ENCODE data around the gene ADGRG1. TPM values are rescaled to one million over a fixed set of nuclear protein-coding genes. Genes with fewer than 3 reads are reported as not detected.
A peak's percentile ranks its signal among the peaks of the same experiment; 100 is the strongest.

ADGRG1 gene
- total RNA-seq, 1 donor from 2014 or later, result 47.4 TPM

GRCh38 chr16:57685633-57686032 is 57.2 kb downstream of the ADGRG1 start:
- ATAC-seq (no peak), DNase-seq (ENCODE audit: low spot score) (no peak)
- intact Hi-C loops (cut with DNase I), result no loop called here

GRCh38 chr16:57686577-57686976 is 58.1 kb downstream of the ADGRG1 start:
- intact Hi-C loops (cut with DNase I), result no loop called here
- ATAC-seq (no peak), DNase-seq (ENCODE audit: low spot score) (no peak)

- ATAC-seq (no peak), DNase-seq (ENCODE audit: low spot score) (no peak)
- intact Hi-C loops (cut with DNase I), result no loop called here
These were observed 59.0 kb downstream of the ADGRG1 start for GRCh38 chr16:57687363-57687929.

- no peak for ATAC-seq
- intact Hi-C loops (cut with DNase I), result no loop called here
- no peak for DNase-seq (ENCODE audit: low spot score)
These were observed 60.1 kb downstream of the ADGRG1 start for GRCh38 chr16:57688487-57688986.

- intact Hi-C loops (cut with DNase I), result no loop called here
- DNase-seq (ENCODE audit: low spot score) (no peak), ATAC-seq (no peak)
These were observed 60.7 kb downstream of the ADGRG1 start for GRCh38 chr16:57688987-57689761.

- intact Hi-C loops (cut with DNase I), result no loop called here
- no peak for ATAC-seq
- DNase-seq (ENCODE audit: low spot score), result no peak
These were observed 61.5 kb downstream of the ADGRG1 start for GRCh38 chr16:57689762-57690558.

- intact Hi-C loops (cut with DNase I), result no loop called here
- no peak for DNase-seq (ENCODE audit: low spot score)
These were observed 62.5 kb downstream of the ADGRG1 start for GRCh38 chr16:57690782-57691471.

GRCh38 chr16:57692636-57693035 is 64.2 kb downstream of the ADGRG1 start:
- no peak for ATAC-seq
- no peak for DNase-seq (ENCODE audit: low spot score)
- intact Hi-C loops (cut with DNase I), result no loop called here

More at GRCh38 chr16:57690782-57691471, 62.5 kb downstream of the ADGRG1 start:
- no peak for ATAC-seq

GRCh38 chr16:57693550-57693949 is 65.1 kb downstream of the ADGRG1 start:
- no peak for DNase-seq (ENCODE audit: low spot score)
- intact Hi-C loops (cut with DNase I), result no loop called here
- ATAC-seq, result no peak

- DNase-seq (ENCODE audit: low spot score) (no peak), ATAC-seq (no peak)
- intact Hi-C loops (cut with DNase I), result no loop called here
These were observed 65.8 kb downstream of the ADGRG1 start for GRCh38 chr16:57694231-57694724.

GRCh38 chr16:57694725-57695679 is 66.6 kb downstream of the ADGRG1 start, which contains the start of gene DRC7:
Gene DRC7, plus strand, starts transcription at chr16:57694806. Its CDS starts 3,144 bp downstream, at chr16:57697950.
- peak; percentile 81 for ATAC-seq
- DNase-seq (ENCODE audit: low spot score), result no peak
- intact Hi-C loops (cut with DNase I), result no loop called here

GRCh38 chr16:57695680-57696069 is 67.2 kb downstream of the ADGRG1 start:
- DNase-seq (ENCODE audit: low spot score) (no peak), ATAC-seq (no peak)
- intact Hi-C loops (cut with DNase I), result no loop called here

- intact Hi-C loops (cut with DNase I), result no loop called here
- DNase-seq (ENCODE audit: low spot score), result no peak
- no peak for ATAC-seq
These were observed 67.8 kb downstream of the ADGRG1 start for GRCh38 chr16:57696240-57696639.

GRCh38 chr16:57697896-57698537 is 69.6 kb downstream of the ADGRG1 start:
- DNase-seq (ENCODE audit: low spot score), result no peak

GRCh38 chr16:57698812-57699405 is 70.5 kb downstream of the ADGRG1 start:
- no peak for ATAC-seq
- no peak for DNase-seq (ENCODE audit: low spot score)
- intact Hi-C loops (cut with DNase I), result no loop called here

More at GRCh38 chr16:57697896-57698537, 69.6 kb downstream of the ADGRG1 start:
- intact Hi-C loops (cut with DNase I), result no loop called here
- no peak for ATAC-seq

- intact Hi-C loops (cut with DNase I), result no loop called here
- DNase-seq (ENCODE audit: low spot score) (no peak), ATAC-seq (no peak)
These were observed 71.1 kb downstream of the ADGRG1 start for GRCh38 chr16:57699481-57699880.

GRCh38 chr16:57699899-57700298 is 71.5 kb downstream of the ADGRG1 start:
- intact Hi-C loops (cut with DNase I), result no loop called here
- no peak for ATAC-seq
- DNase-seq (ENCODE audit: low spot score), result no peak

Data from sciatic nerve (tissue), 2 donors.